ENCODE data around the gene MEI4. TPM values are rescaled to one million over a fixed set of nuclear protein-coding genes. Genes with fewer than 3 reads are reported as not detected.

MEI4 gene
- polyA plus RNA-seq, 1 donor (not counting 4 experiments of a cell fraction or from before 2014, with no cell fraction given), result 0.01 TPM

DNA sequence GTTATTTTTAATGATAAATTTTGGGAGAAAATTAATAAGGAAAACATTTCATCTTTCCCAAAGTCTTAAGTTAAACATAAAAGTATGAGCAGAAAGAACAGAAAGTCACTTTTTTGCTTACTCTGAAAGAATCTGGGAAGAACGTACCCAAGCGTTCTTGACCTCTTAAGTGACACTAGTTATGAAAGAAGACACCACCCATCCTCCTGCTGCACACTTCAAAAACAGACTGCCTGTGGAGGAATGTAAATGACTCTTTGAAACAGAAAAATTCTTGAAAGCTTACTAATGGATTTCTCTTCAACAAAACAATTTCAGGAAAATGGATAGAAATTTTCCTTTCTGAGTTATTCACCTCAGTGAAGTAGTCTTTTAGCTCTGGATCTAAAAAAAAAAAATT lies 227.7 kb downstream of the MEI4 start:
- Histone ChIP-seq H2AFZ (ENCODE audit: control insufficient read depth, low read length) (no peak overlapping the region), H3K36me3 (ENCODE audit: control insufficient read depth in 2 of 2, extremely low read depth in 1 of 2, insufficient read depth in 2 of 2, low read length in 2 of 2) (no peaks in the 10 kb centered on the region), H3K9me1 (ENCODE audit: control insufficient read depth, extremely low read depth, insufficient read depth, low read length) (no peaks in the 10 kb centered on the region), H3K79me2 (ENCODE audit: control insufficient read depth, insufficient read depth, low read length) (no peaks in the 10 kb centered on the region), H3K27ac (ENCODE audit: control insufficient read depth, insufficient read depth, low read length) (no peak overlapping the region), H3K27me3 (ENCODE audit: control insufficient read depth, extremely low read depth, insufficient read depth, low read length) (no peaks in the 10 kb centered on the region), H3K9ac (ENCODE audit: control insufficient read depth, extremely low read depth, insufficient read depth, low read length) (no peak overlapping the region), H3K9me3 (ENCODE audit: control insufficient read depth, low read depth, low read length) (no peaks in the 10 kb centered on the region), H3K4me2 (ENCODE audit: control insufficient read depth, extremely low read depth, insufficient read depth, low read depth, low read length) (no peak overlapping the region), H4K20me1 (ENCODE audit: control insufficient read depth, extremely low read depth, insufficient read depth, low read length) (no peaks in the 10 kb centered on the region), H3K4me1 (ENCODE audit: control insufficient read depth, extremely low read depth, insufficient read depth, low read length) (no peaks in the 10 kb centered on the region), H3K4me3 (ENCODE audit: control insufficient read depth in 2 of 3, extremely low read depth in 1 of 3, insufficient read depth in 2 of 3, low read depth in 1 of 3, low read length in 3 of 3) (no peak overlapping the region)
- FAIRE-seq (no peak), DNase-seq (ENCODE audit: low read depth, low spot score) (no peak)
- no peak for TF ChIP-seq EZH2 (IDR thresholded peaks at IDR 0.05; ENCODE audit: low read length)
- TF ChIP-seq, protein P1, sequence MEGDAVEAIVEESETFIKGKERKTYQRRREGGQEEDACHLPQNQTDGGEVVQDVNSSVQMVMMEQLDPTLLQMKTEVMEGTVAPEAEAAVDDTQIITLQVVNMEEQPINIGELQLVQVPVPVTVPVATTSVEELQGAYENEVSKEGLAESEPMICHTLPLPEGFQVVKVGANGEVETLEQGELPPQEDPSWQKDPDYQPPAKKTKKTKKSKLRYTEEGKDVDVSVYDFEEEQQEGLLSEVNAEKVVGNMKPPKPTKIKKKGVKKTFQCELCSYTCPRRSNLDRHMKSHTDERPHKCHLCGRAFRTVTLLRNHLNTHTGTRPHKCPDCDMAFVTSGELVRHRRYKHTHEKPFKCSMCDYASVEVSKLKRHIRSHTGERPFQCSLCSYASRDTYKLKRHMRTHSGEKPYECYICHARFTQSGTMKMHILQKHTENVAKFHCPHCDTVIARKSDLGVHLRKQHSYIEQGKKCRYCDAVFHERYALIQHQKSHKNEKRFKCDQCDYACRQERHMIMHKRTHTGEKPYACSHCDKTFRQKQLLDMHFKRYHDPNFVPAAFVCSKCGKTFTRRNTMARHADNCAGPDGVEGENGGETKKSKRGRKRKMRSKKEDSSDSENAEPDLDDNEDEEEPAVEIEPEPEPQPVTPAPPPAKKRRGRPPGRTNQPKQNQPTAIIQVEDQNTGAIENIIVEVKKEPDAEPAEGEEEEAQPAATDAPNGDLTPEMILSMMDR (optimal IDR thresholded peaks at IDR 0.05 in 1 of 3, IDR thresholded peaks at IDR 0.05 in 1 of 3, conservative IDR thresholded peaks at IDR 0.05 in 1 of 3; ENCODE audit: extremely low read depth in 1 of 3, insufficient read depth in 2 of 3, low read length in 3 of 3), result no peak
- dilution Hi-C loops (cut with MboI; ENCODE audit: extremely low pct_ligation_motif_present, low sequenced_read_pairs), result no loop called here

DNA sequence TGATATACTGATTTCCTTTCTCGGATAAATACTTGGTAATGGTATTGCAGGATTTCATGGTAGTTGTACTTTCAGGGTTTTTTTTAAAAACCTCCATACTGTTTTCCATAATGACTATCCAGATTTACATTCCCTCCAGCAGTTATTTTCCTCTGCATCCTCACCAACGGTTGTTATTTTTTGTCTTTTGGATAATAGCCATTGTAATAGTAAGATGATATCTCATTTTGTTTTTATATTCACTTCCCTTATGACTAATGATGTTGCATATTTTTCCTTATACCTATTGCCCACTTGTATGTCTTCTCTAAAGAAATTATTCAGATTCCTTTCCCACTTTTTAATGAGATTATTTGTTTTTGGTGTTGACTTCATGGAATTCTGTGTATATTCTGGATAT lies 231.0 kb downstream of the MEI4 start:
- H4K20me1 ChIP-seq (ENCODE audit: control insufficient read depth, extremely low read depth, insufficient read depth, low read length), result no peaks in the 10 kb centered on the region
- dilution Hi-C loops (cut with MboI; ENCODE audit: extremely low pct_ligation_motif_present, low sequenced_read_pairs), result no loop called here
- no peaks in the 10 kb centered on the region for H3K27me3 ChIP-seq (ENCODE audit: control insufficient read depth, extremely low read depth, insufficient read depth, low read length)
- TF ChIP-seq, protein P1 (optimal IDR thresholded peaks at IDR 0.05 in 1 of 3, IDR thresholded peaks at IDR 0.05 in 1 of 3, conservative IDR thresholded peaks at IDR 0.05 in 1 of 3; ENCODE audit: extremely low read depth in 1 of 3, insufficient read depth in 2 of 3, low read length in 3 of 3), result no peak
- no peak for TF ChIP-seq EZH2 (IDR thresholded peaks at IDR 0.05; ENCODE audit: low read length)
- no peaks in the 10 kb centered on the region for H3K9me1 ChIP-seq (ENCODE audit: control insufficient read depth, extremely low read depth, insufficient read depth, low read length)
- no peak overlapping the region for H3K4me3 ChIP-seq (ENCODE audit: control insufficient read depth in 2 of 3, extremely low read depth in 1 of 3, insufficient read depth in 2 of 3, low read depth in 1 of 3, low read length in 3 of 3)
- no peak overlapping the region for H3K9ac ChIP-seq (ENCODE audit: control insufficient read depth, extremely low read depth, insufficient read depth, low read length)
- no peaks in the 10 kb centered on the region for H3K36me3 ChIP-seq (ENCODE audit: control insufficient read depth in 2 of 2, extremely low read depth in 1 of 2, insufficient read depth in 2 of 2, low read length in 2 of 2)
- no peaks in the 10 kb centered on the region for H3K4me1 ChIP-seq (ENCODE audit: control insufficient read depth, extremely low read depth, insufficient read depth, low read length)
- no peak overlapping the region for H3K27ac ChIP-seq (ENCODE audit: control insufficient read depth, insufficient read depth, low read length)
- no peak overlapping the region for H3K4me2 ChIP-seq (ENCODE audit: control insufficient read depth, extremely low read depth, insufficient read depth, low read depth, low read length)
- DNase-seq (ENCODE audit: low read depth, low spot score) (no peak), FAIRE-seq (no peak)
- no peaks in the 10 kb centered on the region for H3K79me2 ChIP-seq (ENCODE audit: control insufficient read depth, insufficient read depth, low read length)
- no peaks in the 10 kb centered on the region for H3K9me3 ChIP-seq (ENCODE audit: control insufficient read depth, low read depth, low read length)
- H2AFZ ChIP-seq (ENCODE audit: control insufficient read depth, low read length), result no peak overlapping the region

Data from keratinocyte (primary cell).